Measurements from ENCODE around the gene PTOV1.

Gene PTOV1

DNA sequence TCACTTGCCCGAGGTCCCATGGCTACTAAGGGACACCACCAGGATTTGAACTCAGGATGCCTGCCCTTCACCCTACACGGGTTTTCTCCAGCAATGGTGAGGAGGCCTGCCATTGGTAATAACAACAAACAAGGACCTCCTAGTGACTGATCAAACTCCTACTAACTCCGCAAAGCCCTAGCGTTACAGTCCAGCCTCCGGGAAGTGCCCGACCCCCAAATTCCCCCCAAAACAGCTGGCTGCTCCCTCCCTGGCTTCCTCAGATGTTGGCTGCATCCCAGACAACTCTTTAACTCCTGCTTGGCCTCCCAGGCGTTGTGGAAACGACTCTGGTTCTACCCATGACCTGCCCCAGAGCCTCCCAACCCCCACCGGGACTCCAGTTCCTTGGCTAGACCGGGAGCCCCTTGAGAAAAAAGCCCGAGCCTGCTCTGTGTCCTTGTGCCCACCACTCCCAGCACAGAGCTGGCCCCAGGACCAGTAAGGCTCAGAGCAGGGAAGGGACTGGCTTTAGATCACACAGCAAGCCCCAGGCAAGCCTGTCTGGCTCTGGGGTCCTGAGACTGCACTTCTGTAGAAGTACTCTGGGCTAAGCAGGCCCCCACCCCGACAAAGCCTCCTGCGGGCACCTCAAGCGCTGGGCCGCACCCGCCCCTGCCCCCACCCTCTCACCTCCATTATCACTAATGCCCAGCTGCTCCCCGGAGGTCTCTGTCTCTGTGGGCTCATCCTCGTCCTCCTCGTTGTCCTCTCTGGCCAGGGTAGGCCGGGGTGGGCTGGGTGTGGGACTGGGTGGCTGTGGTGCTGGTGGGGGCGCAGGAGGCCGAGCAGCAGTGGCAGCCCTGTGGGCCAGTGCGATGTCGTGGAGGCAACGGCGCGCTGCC is 21.5 kb downstream of the PTOV1 start:
- H3K4me3 ChIP-seq (ENCODE audit: low read depth, low read length) = no peak overlapping the region
- no peak for DNase-seq (ENCODE audit: low read depth)
- TF ChIP-seq CTCF (IDR thresholded peaks at IDR 0.05; ENCODE audit: insufficient read depth, low read depth, low read length, missing control alignments) = no peak

- H3K4me3 ChIP-seq (ENCODE audit: low read depth, low read length) = no peak overlapping the region
- TF ChIP-seq CTCF (IDR thresholded peaks at IDR 0.05; ENCODE audit: insufficient read depth, low read depth, low read length, missing control alignments) = no peak
- no peak for DNase-seq (ENCODE audit: low read depth)
Observed at GRCh38 chr19:49873129-49873521, 22.2 kb downstream of the PTOV1 start.

GRCh38 chr19:49873834-49874233 is 22.9 kb downstream of the PTOV1 start:
- TF ChIP-seq CTCF (IDR thresholded peaks at IDR 0.05; ENCODE audit: insufficient read depth, low read depth, low read length, missing control alignments) = no peak
- DNase-seq (ENCODE audit: low read depth) = no peak
- H3K4me3 ChIP-seq (ENCODE audit: low read depth, low read length) = no peak overlapping the region

DNA sequence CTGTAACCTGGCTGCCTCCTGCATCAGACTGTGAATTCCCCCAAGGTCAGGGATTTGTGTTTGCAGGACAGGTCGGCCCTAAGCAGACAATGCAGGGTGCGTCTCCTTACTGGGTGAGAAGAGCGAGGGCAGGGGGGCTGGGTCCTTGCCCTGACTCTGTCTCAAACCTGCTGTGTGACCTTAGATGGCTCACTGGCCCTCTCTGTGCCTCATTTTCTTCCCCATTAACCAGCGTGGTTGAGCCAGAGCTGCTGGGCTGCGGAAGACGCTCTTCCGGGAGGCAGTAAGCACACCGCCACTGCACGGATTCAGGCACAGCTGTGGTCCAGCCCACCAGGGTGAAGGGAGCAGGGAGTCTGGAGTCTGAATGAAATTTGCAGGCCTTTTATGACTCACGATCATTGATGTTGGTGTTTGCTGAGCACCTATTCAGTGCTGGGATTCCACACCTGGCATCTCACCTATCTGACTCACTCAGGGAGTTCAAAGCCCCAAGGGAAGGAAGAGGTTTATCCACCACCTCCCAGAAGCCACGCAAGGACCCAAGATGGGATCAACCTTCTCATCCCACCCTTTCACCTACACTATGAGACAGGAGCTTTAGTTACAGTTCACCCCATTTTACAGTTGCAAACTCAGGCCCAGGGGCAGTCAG is 23.7 kb downstream of the PTOV1 start:
- H3K4me3 ChIP-seq (ENCODE audit: low read depth, low read length) = no peak overlapping the region
- no peak for DNase-seq (ENCODE audit: low read depth)

GRCh38 chr19:49875177-49875576 is 24.2 kb downstream of the PTOV1 start:
- no peak for DNase-seq (ENCODE audit: low read depth)
- peak overlapping the region; percentile 65 for H3K4me3 ChIP-seq (ENCODE audit: low read depth, low read length)
- no peak for TF ChIP-seq CTCF (IDR thresholded peaks at IDR 0.05; ENCODE audit: insufficient read depth, low read depth, low read length, missing control alignments)

More for the DNA sequence above, 23.7 kb downstream of the PTOV1 start:
- TF ChIP-seq CTCF (IDR thresholded peaks at IDR 0.05; ENCODE audit: insufficient read depth, low read depth, low read length, missing control alignments) = no peak

GRCh38 chr19:49875857-49876421 is 25.0 kb downstream of the PTOV1 start:
- peak; percentile 66 for DNase-seq (ENCODE audit: low read depth)
- H3K4me3 ChIP-seq (ENCODE audit: low read depth, low read length) = peak overlapping the region; percentile 65
- TF ChIP-seq CTCF (IDR thresholded peaks at IDR 0.05; ENCODE audit: insufficient read depth, low read depth, low read length, missing control alignments) = no peak

All from GM12865 (cell line).